ENCODE measurements around the gene POU6F2. TPM values are rescaled to one million over a fixed set of nuclear protein-coding genes. Genes with fewer than 3 reads are reported as not detected.

The POU6F2 gene
- total and polyA plus RNA-seq, 2 of the 4 experiments (the other 2 are of a cell fraction) = not detected

DNA sequence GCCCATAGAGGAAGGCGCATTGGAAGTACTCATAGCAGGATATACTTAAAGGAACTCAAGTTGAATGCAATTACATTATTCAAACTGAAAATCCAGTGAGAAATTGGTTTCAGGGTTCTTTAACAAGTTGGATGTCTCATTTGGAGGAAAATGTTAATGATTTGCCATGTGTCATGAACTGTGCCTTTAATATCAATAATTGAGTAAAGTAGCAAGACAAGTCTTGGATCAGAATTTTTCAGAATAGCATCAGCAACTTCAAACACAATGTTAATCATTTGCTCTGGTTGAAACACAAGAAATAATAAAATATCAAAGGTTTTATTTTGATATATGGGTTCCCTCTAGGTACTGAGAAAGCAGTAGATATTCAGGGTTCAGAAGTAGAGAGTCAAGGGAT lies 24.5 kb upstream of the POU6F2 start:
- Histone ChIP-seq H2BK20ac (ENCODE audit: low read depth, low read length) (no peak overlapping the region), H4K8ac (ENCODE audit: low read depth in 2 of 2, low read length in 2 of 2) (no peak overlapping the region), H2BK120ac (ENCODE audit: low read depth, low read length) (no peak overlapping the region), H3K9ac (ENCODE audit: low read depth, low read length) (no peak overlapping the region), H3K4me2 (ENCODE audit: low read depth, low read length) (no peak overlapping the region), H3K4me3 (ENCODE audit: insufficient read depth, low read depth, low read length) (no peak overlapping the region), H3K18ac (ENCODE audit: low read depth, low read length) (no peak overlapping the region), H2AK9ac (replicated peaks; ENCODE audit: low read depth, low read length, poor library complexity) (no peak overlapping the region), H3K23ac (ENCODE audit: low read depth, low read length) (no peak overlapping the region), H3K14ac (replicated peaks; ENCODE audit: low read depth, low read length) (no peak overlapping the region), H4K5ac (ENCODE audit: low read depth, low read length) (no peak overlapping the region), H2BK5ac (ENCODE audit: low read depth, low read length, poor library complexity, severe bottlenecking) (no peak overlapping the region), H3K9me1 (ENCODE audit: insufficient read depth, low read length) (no peaks in the 10 kb centered on the region), H2AFZ (replicated peaks; ENCODE audit: low read length, poor library complexity) (no peak overlapping the region), H4K20me1 (ENCODE audit: insufficient read depth, low read length) (no peaks in the 10 kb centered on the region), H3K79me1 (ENCODE audit: low read depth in 1 of 2, low read length in 2 of 2) (no peaks in the 10 kb centered on the region), H2AK5ac (ENCODE audit: low read depth, low read length) (no peak overlapping the region), H2BK15ac (ENCODE audit: low read depth, low read length) (no peak overlapping the region), H3K27me3 (ENCODE audit: control insufficient read depth, insufficient read depth, low read length) (no peaks in the 10 kb centered on the region), H3K27ac (ENCODE audit: insufficient read depth, low read length) (no peak overlapping the region), H3K4ac (ENCODE audit: low read depth, low read length) (no peak overlapping the region), H4K91ac (ENCODE audit: insufficient read depth, low read depth, low read length) (no peak overlapping the region), H3K9me3 (ENCODE audit: control insufficient read depth, insufficient read depth, low read length) (no peaks in the 10 kb centered on the region), H3K4me1 (ENCODE audit: control insufficient read depth, insufficient read depth, low read length) (no peaks in the 10 kb centered on the region), H3K56ac (ENCODE audit: extremely low read depth, insufficient read depth, low read length) (no peak overlapping the region), H3K36me3 (ENCODE audit: control insufficient read depth, insufficient read depth, low read length) (no peaks in the 10 kb centered on the region)
- ChIA-PET CTCF (no interaction called here), POLR2A (ENCODE audit: unreplicated experiment) (interaction anchor here (0.6 kb wide), 1 partner anchor 17 kb away, joined by 5 read pairs; no protein-coding TSS in a partner anchor)
- ATAC-seq (ENCODE audit: low read depth) (no peak), DNase-seq (no peak)
- intact Hi-C loops (cut with micrococcal nuclease) (no loop called here), in situ Hi-C loops (cut with MboI; ENCODE audit: low sequenced_read_pairs) (no loop called here), dilution Hi-C loops (cut with HindIII; ENCODE audit: low sequenced_read_pairs, unreplicated experiment) (no loop called here)
- no TSS peak for BruUV-seq (replicated peaks)
- TF ChIP-seq POLR2A (IDR thresholded peaks at IDR 0.05; ENCODE audit: low read depth, low read length) (no peak), BHLHE40 (IDR thresholded peaks at IDR 0.05; ENCODE audit: low read depth, low read length) (no peak), SMC3 (IDR thresholded peaks at IDR 0.05; ENCODE audit: low read depth, low read length) (no peak), NFE2L2 (IDR thresholded peaks at IDR 0.05; ENCODE audit: low read depth, low read length) (no peak), MXI1 (IDR thresholded peaks at IDR 0.05; ENCODE audit: borderline replicate concordance, low read depth, low read length) (no peak), RCOR1 (IDR thresholded peaks at IDR 0.05; ENCODE audit: insufficient replicate concordance, low read length) (no peak)
- TF ChIP-seq, protein P1, sequence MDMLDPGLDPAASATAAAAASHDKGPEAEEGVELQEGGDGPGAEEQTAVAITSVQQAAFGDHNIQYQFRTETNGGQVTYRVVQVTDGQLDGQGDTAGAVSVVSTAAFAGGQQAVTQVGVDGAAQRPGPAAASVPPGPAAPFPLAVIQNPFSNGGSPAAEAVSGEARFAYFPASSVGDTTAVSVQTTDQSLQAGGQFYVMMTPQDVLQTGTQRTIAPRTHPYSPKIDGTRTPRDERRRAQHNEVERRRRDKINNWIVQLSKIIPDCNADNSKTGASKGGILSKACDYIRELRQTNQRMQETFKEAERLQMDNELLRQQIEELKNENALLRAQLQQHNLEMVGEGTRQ (IDR thresholded peaks at IDR 0.05; ENCODE audit: low read depth, low read length) = no peak
- no CpG with 5 or more reads among the region's 1 CpG for WGBS, 2 experiments (ENCODE audit: extremely low coverage in 2 of 2, insufficient read length in 1 of 2)

Data from IMR-90 (cell line).